HUES6 (cell line): ENCODE measurements around the gene SF1.

Source experiments
- H3K27ac ChIP-seq: 2 replicates; pipeline ENCODE4 v1.7.0; 2013; ENCODE audit warnings: low read depth, mild to moderate bottlenecking, low read length, inconsistent platforms
- H3K27me3 ChIP-seq: 2 replicates; pipeline ENCODE4 v1.6.1; 2013; ENCODE audit warnings: low read length; ENCODE audit not compliant: control insufficient read depth, insufficient read depth
- H3K36me3 ChIP-seq: 2 replicates; pipeline ENCODE4 v1.6.1; 2013; ENCODE audit warnings: low read length; ENCODE audit not compliant: control insufficient read depth, insufficient read depth
- H3K4me1 ChIP-seq: 2 replicates; pipeline ENCODE4 v1.6.1; 2013; ENCODE audit warnings: low read length; ENCODE audit not compliant: control insufficient read depth, insufficient read depth
- H3K4me3 ChIP-seq: 2 replicates; pipeline ENCODE4 v1.5.1; 2013; ENCODE audit warnings: low read depth, low read length
- H3K9ac ChIP-seq: one replicate; pipeline ENCODE4 v1.6.1; 2013; ENCODE audit warnings: mild to moderate bottlenecking, low read length
- H3K9me3 ChIP-seq: 2 replicates; pipeline ENCODE4 v1.6.1; 2013; ENCODE audit warnings: low read depth, low read length; ENCODE audit not compliant: control insufficient read depth, insufficient read depth

Gene SF1

GRCh38 chr11:64718084-64718779 lies 60.1 kb downstream of the SF1 start:
- Histone ChIP-seq H3K4me3 (no peak overlapping the region), H3K36me3 (no peaks in the 10 kb centered on the region), H3K27me3 (peaks cover 94% of the 10 kb centered on the region), H3K9me3 (no peaks in the 10 kb centered on the region), H3K9ac (no peak overlapping the region), H3K27ac (no peak overlapping the region), H3K4me1 (0 out of 2 replicates have a peak, but pooled peaks cover 2% of the 10 kb centered on the region)

- Histone ChIP-seq H3K27me3 (peaks cover 100% of the 10 kb centered on the region), H3K36me3 (no peaks in the 10 kb centered on the region), H3K4me3 (no peak overlapping the region), H3K27ac (no peak overlapping the region), H3K9me3 (no peaks in the 10 kb centered on the region), H3K4me1 (0 out of 2 replicates have a peak, but pooled peaks cover 2% of the 10 kb centered on the region), H3K9ac (no peak overlapping the region)
Measured at GRCh38 chr11:64717268-64717578, 61.1 kb downstream of the SF1 start.

GRCh38 chr11:64716473-64717267 lies 61.7 kb downstream of the SF1 start:
- peaks cover 5% of the 10 kb centered on the region; the same call in 1 of the 2 replicates for H3K4me1 ChIP-seq
- H3K9ac ChIP-seq = no peak overlapping the region
- H3K27me3 ChIP-seq = peaks cover 100% of the 10 kb centered on the region
- no peak overlapping the region for H3K4me3 ChIP-seq
- no peaks in the 10 kb centered on the region for H3K36me3 ChIP-seq
- H3K9me3 ChIP-seq = no peaks in the 10 kb centered on the region
- no peak overlapping the region for H3K27ac ChIP-seq

- Histone ChIP-seq H3K27me3 (peaks cover 99% of the 10 kb centered on the region), H3K4me3 (no peak overlapping the region), H3K36me3 (no peaks in the 10 kb centered on the region), H3K9me3 (no peaks in the 10 kb centered on the region), H3K9ac (no peak overlapping the region), H3K4me1 (peaks cover 11% of the 10 kb centered on the region), H3K27ac (no peak overlapping the region)
Measured at GRCh38 chr11:64715756-64716472, 62.4 kb downstream of the SF1 start.

- H3K4me1 ChIP-seq = peaks cover 19% of the 10 kb centered on the region
- no peak overlapping the region for H3K9ac ChIP-seq
- H3K4me3 ChIP-seq = no peak overlapping the region
- H3K27me3 ChIP-seq = peaks cover 99% of the 10 kb centered on the region
- H3K36me3 ChIP-seq = no peaks in the 10 kb centered on the region
- no peak overlapping the region for H3K27ac ChIP-seq
- no peaks in the 10 kb centered on the region for H3K9me3 ChIP-seq
Measured at GRCh38 chr11:64715110-64715509, 63.2 kb downstream of the SF1 start.

- Histone ChIP-seq H3K9ac (no peak overlapping the region), H3K36me3 (no peaks in the 10 kb centered on the region), H3K27ac (no peak overlapping the region), H3K4me1 (peaks cover 20% of the 10 kb centered on the region), H3K27me3 (peaks cover 95% of the 10 kb centered on the region), H3K9me3 (no peaks in the 10 kb centered on the region), H3K4me3 (no peak overlapping the region)
Measured at GRCh38 chr11:64714666-64715065, 63.7 kb downstream of the SF1 start.
